ENCODE results near the gene KCNAB2.

The KCNAB2 gene

GRCh38 chr1:6040444-6040843, 5.2 kb upstream of the KCNAB2 start:
- no peaks in the 10 kb centered on the region; the same call in 1 of the 2 replicates for H3K79me2 ChIP-seq (ENCODE audit: insufficient read depth, low read length)
- H3K4me1 ChIP-seq (ENCODE audit: insufficient read depth, low read length, severe bottlenecking) = peaks cover 5% of the 10 kb centered on the region
- H3K9me3 ChIP-seq (ENCODE audit: low read length) = no peaks in the 10 kb centered on the region
- H3K27ac ChIP-seq (ENCODE audit: low read depth, low read length, poor library complexity, severe bottlenecking) = no peak overlapping the region
- no peak overlapping the region for H3K9ac ChIP-seq (ENCODE audit: low read length)
- H3F3A ChIP-seq (ENCODE audit: insufficient read depth, low read length) = no peaks in the 10 kb centered on the region
- H3K27me3 ChIP-seq (ENCODE audit: insufficient read depth, low read length) = no peaks in the 10 kb centered on the region
- H3K4me2 ChIP-seq (ENCODE audit: low read length) = no peak overlapping the region
- TF ChIP-seq, protein P1, sequence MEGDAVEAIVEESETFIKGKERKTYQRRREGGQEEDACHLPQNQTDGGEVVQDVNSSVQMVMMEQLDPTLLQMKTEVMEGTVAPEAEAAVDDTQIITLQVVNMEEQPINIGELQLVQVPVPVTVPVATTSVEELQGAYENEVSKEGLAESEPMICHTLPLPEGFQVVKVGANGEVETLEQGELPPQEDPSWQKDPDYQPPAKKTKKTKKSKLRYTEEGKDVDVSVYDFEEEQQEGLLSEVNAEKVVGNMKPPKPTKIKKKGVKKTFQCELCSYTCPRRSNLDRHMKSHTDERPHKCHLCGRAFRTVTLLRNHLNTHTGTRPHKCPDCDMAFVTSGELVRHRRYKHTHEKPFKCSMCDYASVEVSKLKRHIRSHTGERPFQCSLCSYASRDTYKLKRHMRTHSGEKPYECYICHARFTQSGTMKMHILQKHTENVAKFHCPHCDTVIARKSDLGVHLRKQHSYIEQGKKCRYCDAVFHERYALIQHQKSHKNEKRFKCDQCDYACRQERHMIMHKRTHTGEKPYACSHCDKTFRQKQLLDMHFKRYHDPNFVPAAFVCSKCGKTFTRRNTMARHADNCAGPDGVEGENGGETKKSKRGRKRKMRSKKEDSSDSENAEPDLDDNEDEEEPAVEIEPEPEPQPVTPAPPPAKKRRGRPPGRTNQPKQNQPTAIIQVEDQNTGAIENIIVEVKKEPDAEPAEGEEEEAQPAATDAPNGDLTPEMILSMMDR (IDR thresholded peaks at IDR 0.05; ENCODE audit: low read length) = no peak
- TF ChIP-seq EZH2 (IDR thresholded peaks at IDR 0.05; ENCODE audit: borderline replicate concordance, low read length) = no peak
- H4K20me1 ChIP-seq (ENCODE audit: insufficient read depth, low read length) = no peaks in the 10 kb centered on the region
- H3K9me2 ChIP-seq (ENCODE audit: low read depth, low read length) = no peaks in the 10 kb centered on the region
- H2AFZ ChIP-seq (ENCODE audit: low read length) = no peak overlapping the region
- H3K4me3 ChIP-seq (ENCODE audit: low read depth, low read length, poor library complexity, severe bottlenecking) = no peak overlapping the region
- H3K36me3 ChIP-seq (ENCODE audit: insufficient read depth, low read length) = peaks cover 51% of the 10 kb centered on the region; the same call in 1 of the 2 replicates

DNA sequence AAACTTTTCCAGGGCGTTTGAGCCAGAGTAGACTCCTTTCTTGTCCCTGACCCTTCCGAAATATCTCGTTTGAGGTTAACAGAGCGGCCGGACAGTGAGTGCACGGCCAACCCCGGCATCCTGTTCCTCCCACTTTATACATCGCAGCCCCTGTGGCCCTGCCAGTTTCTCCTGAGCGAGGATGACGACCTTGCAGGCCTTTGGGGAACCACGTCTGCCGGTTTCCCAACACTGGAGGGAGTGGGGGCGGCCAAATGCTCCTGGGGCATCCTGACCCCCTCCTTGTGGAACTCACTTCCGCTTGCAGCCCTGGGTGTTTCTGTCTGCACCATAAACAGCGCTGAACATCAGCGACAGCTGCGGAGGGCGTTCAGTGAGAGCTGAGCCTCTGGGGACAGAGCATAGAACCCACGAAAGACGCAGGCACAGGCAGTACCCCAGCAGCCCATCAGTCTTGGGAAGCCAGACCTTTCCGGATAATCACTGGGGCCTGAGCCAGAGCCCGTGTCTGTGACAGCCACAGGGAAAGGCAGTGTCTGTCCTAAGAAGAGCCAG, 4.8 kb upstream of the KCNAB2 start:
- Histone ChIP-seq H3F3A (ENCODE audit: insufficient read depth, low read length) (no peaks in the 10 kb centered on the region), H3K4me1 (ENCODE audit: insufficient read depth, low read length, severe bottlenecking) (peaks cover 5% of the 10 kb centered on the region), H3K27ac (ENCODE audit: low read depth, low read length, poor library complexity, severe bottlenecking) (no peak overlapping the region), H3K9ac (ENCODE audit: low read length) (no peak overlapping the region), H3K4me3 (ENCODE audit: low read depth, low read length, poor library complexity, severe bottlenecking) (no peak overlapping the region), H3K9me2 (ENCODE audit: low read depth, low read length) (no peaks in the 10 kb centered on the region), H3K4me2 (ENCODE audit: low read length) (no peak overlapping the region), H3K27me3 (ENCODE audit: insufficient read depth, low read length) (no peaks in the 10 kb centered on the region), H4K20me1 (ENCODE audit: insufficient read depth, low read length) (no peaks in the 10 kb centered on the region), H3K36me3 (ENCODE audit: insufficient read depth, low read length) (peaks cover 51% of the 10 kb centered on the region; the same call in 1 of the 2 replicates), H2AFZ (ENCODE audit: low read length) (no peak overlapping the region), H3K79me2 (ENCODE audit: insufficient read depth, low read length) (no peaks in the 10 kb centered on the region; the same call in 1 of the 2 replicates), H3K9me3 (ENCODE audit: low read length) (no peaks in the 10 kb centered on the region)
- TF ChIP-seq EZH2 (IDR thresholded peaks at IDR 0.05; ENCODE audit: borderline replicate concordance, low read length) = no peak
- TF ChIP-seq, protein P1 (IDR thresholded peaks at IDR 0.05; ENCODE audit: low read length) = no peak

GRCh38 chr1:6041432-6042062, 4.1 kb upstream of the KCNAB2 start:
- H3K36me3 ChIP-seq (ENCODE audit: insufficient read depth, low read length) = peaks cover 51% of the 10 kb centered on the region; the same call in 1 of the 2 replicates
- H3F3A ChIP-seq (ENCODE audit: insufficient read depth, low read length) = no peaks in the 10 kb centered on the region
- no peak for TF ChIP-seq EZH2 (IDR thresholded peaks at IDR 0.05; ENCODE audit: borderline replicate concordance, low read length)
- TF ChIP-seq, protein P1 (IDR thresholded peaks at IDR 0.05; ENCODE audit: low read length) = peak; percentile 70
- no peak overlapping the region for H3K4me2 ChIP-seq (ENCODE audit: low read length)
- no peak overlapping the region for H2AFZ ChIP-seq (ENCODE audit: low read length)
- H3K9ac ChIP-seq (ENCODE audit: low read length) = no peak overlapping the region
- H3K27me3 ChIP-seq (ENCODE audit: insufficient read depth, low read length) = no peaks in the 10 kb centered on the region
- H4K20me1 ChIP-seq (ENCODE audit: insufficient read depth, low read length) = no peaks in the 10 kb centered on the region
- H3K9me3 ChIP-seq (ENCODE audit: low read length) = no peaks in the 10 kb centered on the region
- H3K4me1 ChIP-seq (ENCODE audit: insufficient read depth, low read length, severe bottlenecking) = peaks cover 5% of the 10 kb centered on the region
- H3K27ac ChIP-seq (ENCODE audit: low read depth, low read length, poor library complexity, severe bottlenecking) = no peak overlapping the region
- H3K9me2 ChIP-seq (ENCODE audit: low read depth, low read length) = no peaks in the 10 kb centered on the region
- no peaks in the 10 kb centered on the region for H3K79me2 ChIP-seq (ENCODE audit: insufficient read depth, low read length)
- H3K4me3 ChIP-seq (ENCODE audit: low read depth, low read length, poor library complexity, severe bottlenecking) = no peak overlapping the region
